Cardiac muscle cell (in vitro differentiated cells and primary cell): ENCODE data around the gene PDCD1. TPM values are rescaled to one million over a fixed set of nuclear protein-coding genes. Genes with fewer than 3 reads are reported as not detected.
"Not testable (repeated sequence)": the region's sequence is repeated elsewhere in the genome, so short reads cannot be mapped to it uniquely, and the experiment has no call there.

Experiments
- DNase-seq, 2 donors: peaks; one replicate each; pipeline versions ENCODE4 v3.0.0 to v3.0.0-alpha.2; 2010 to 2017; ENCODE audit warnings: low read depth in 1 of 2, low spot score in 1 of 2
- H3K27ac ChIP-seq: fragments of 200-600 bp; sonication (generic); 2 replicates; pipeline ENCODE4 v1.5.1; 2016
- H3K27me3 ChIP-seq: fragments of 200-600 bp; sonication (generic); 2 replicates; pipeline ENCODE4 v1.6.0; 2016; ENCODE audit warnings: control low read depth
- H3K36me3 ChIP-seq: fragments of 200-600 bp; sonication (generic); 2 replicates; pipeline ENCODE4 v1.5.1; 2016; ENCODE audit warnings: control low read depth
- H3K4me1 ChIP-seq: fragments of 200-600 bp; sonication (generic); 2 replicates; pipeline ENCODE4 v1.8.1; 2017; ENCODE audit warnings: low read depth, mild to moderate bottlenecking, mixed run types
- H3K4me3 ChIP-seq: fragments of 200-600 bp; sonication (generic); 2 replicates; pipeline ENCODE4 v1.5.1; 2016; ENCODE audit warnings: mild to moderate bottlenecking
- H3K9me3 ChIP-seq: fragments of 200-600 bp; sonication (generic); 2 replicates; pipeline ENCODE4 v1.5.1; 2017; ENCODE audit warnings: low read depth, mild to moderate bottlenecking, control low read depth
- CTCF ChIP-seq: IDR thresholded peaks from 2 replicates; pipeline ENCODE4 v1.5.1; 2012; ENCODE audit warnings: low read depth, mild to moderate bottlenecking, low read length
- polyA plus RNA-seq: library from polyadenylated mRNA; unstranded; fragments of >200 nt; fragmentation: Nextera tagmentation; extraction: Ambion mirVana; gene quantifications from 2 replicates; pipeline ENCODE4 v1.2.1, GENCODE V29; 2016
- total RNA-seq: library from RNA; depleted of rRNA; stranded (reverse); fragments of >200 nt; gene quantifications from 2 replicates; pipeline ENCODE4 v1.2.3, GENCODE V29; 2016

Gene PDCD1
- total and polyA plus RNA-seq, 2 experiments from 2014 or later = not detected

GRCh38 chr2:241820625-241821384 is 37.9 kb downstream of the PDCD1 start:
- Histone ChIP-seq H3K4me1 (no peaks in the 10 kb centered on the region), H3K36me3 (no peaks in the 10 kb centered on the region), H3K27ac (no peak overlapping the region), H3K4me3 (no peak overlapping the region), H3K27me3 (no peaks in the 10 kb centered on the region), H3K9me3 (no peaks in the 10 kb centered on the region)
- no peak for TF ChIP-seq CTCF
- no peak for DNase-seq

- H3K9me3 ChIP-seq, H3K36me3 ChIP-seq, H3K27me3 ChIP-seq, H3K4me3 ChIP-seq, DNase-seq, H3K27ac ChIP-seq, H3K4me1 ChIP-seq: not testable (repeated sequence)
Observed at GRCh38 chr2:241819947-241820624, 38.6 kb downstream of the PDCD1 start.

- Histone ChIP-seq H3K27me3 (no peaks in the 10 kb centered on the region), H3K4me3 (no peak overlapping the region), H3K36me3 (no peaks in the 10 kb centered on the region), H3K27ac (no peak overlapping the region), H3K9me3 (no peaks in the 10 kb centered on the region), H3K4me1 (no peaks in the 10 kb centered on the region)
- no peak for DNase-seq
- TF ChIP-seq CTCF = no peak
Observed at GRCh38 chr2:241818943-241819270, 39.8 kb downstream of the PDCD1 start.

GRCh38 chr2:241818229-241818942 is 40.3 kb downstream of the PDCD1 start:
- Histone ChIP-seq H3K27ac (no peak overlapping the region), H3K27me3 (no peaks in the 10 kb centered on the region), H3K9me3 (no peaks in the 10 kb centered on the region), H3K36me3 (no peaks in the 10 kb centered on the region), H3K4me3 (no peak overlapping the region), H3K4me1 (no peaks in the 10 kb centered on the region)
- DNase-seq = no peak
- no peak for TF ChIP-seq CTCF

GRCh38 chr2:241817821-241818215 is 40.9 kb downstream of the PDCD1 start:
- not testable (repeated sequence) for DNase-seq, H3K4me3 ChIP-seq, H3K36me3 ChIP-seq, H3K4me1 ChIP-seq, H3K27me3 ChIP-seq, H3K27ac ChIP-seq, H3K9me3 ChIP-seq

- Histone ChIP-seq H3K4me3 (no peak overlapping the region), H3K27ac (no peak overlapping the region), H3K9me3 (no peaks in the 10 kb centered on the region), H3K36me3 (no peaks in the 10 kb centered on the region), H3K27me3 (no peaks in the 10 kb centered on the region), H3K4me1 (no peaks in the 10 kb centered on the region)
- no peak for DNase-seq
- TF ChIP-seq CTCF = no peak
Observed at GRCh38 chr2:241817126-241817820, 41.4 kb downstream of the PDCD1 start.
